HL-60 (cell line): Measurements from ENCODE around the gene SNCG.

Experiments
- DNase-seq, 2 experiments: peaks; one replicate each; pipeline ENCODE4 v3.0.0-alpha.2; 2010 to 2020; ENCODE audit warnings: low read depth in 1 of 2, low spot score in 1 of 2
- H3K27ac ChIP-seq: fragments of 250-450 bp; sonication (Bioruptor Pico); replicated peaks from 2 replicates; pipeline ENCODE4 v1.5.1; 2020; ENCODE audit warnings: mild to moderate bottlenecking, moderate library complexity
- H3K27me3 ChIP-seq: fragments of 250-450 bp; sonication (Bioruptor Pico); 2 replicates; pipeline ENCODE4 v1.5.1; 2021; ENCODE audit warnings: mild to moderate bottlenecking, moderate library complexity; ENCODE audit not compliant: insufficient read depth, poor library complexity, severe bottlenecking
- H3K4me3 ChIP-seq: replicated peaks from 2 replicates; pipeline ENCODE4 v1.5.1; 2011; ENCODE audit warnings: mild to moderate bottlenecking, control low read depth, low read length; ENCODE audit not compliant: insufficient read depth
- CTCF ChIP-seq: IDR thresholded peaks from one replicate; pipeline ENCODE4 v1.5.1; 2011; ENCODE audit warnings: low read length, control low read depth, inconsistent platforms; ENCODE audit not compliant: insufficient read depth
- GABPA ChIP-seq: IDR thresholded peaks from 2 replicates; pipeline ENCODE4 v1.6.1; 2012; ENCODE audit warnings: low read depth
- POLR2AphosphoS5 ChIP-seq: IDR thresholded peaks from 2 replicates; pipeline ENCODE4 v1.6.1; 2012; ENCODE audit warnings: low read depth
- REST ChIP-seq: IDR thresholded peaks from 2 replicates; pipeline ENCODE4 v1.6.1; 2012; ENCODE audit warnings: low read depth; ENCODE audit not compliant: insufficient replicate concordance
- SPI1 ChIP-seq: IDR thresholded peaks from 2 replicates; pipeline ENCODE4 v1.6.1; 2012; ENCODE audit warnings: low read depth, mild to moderate bottlenecking, borderline replicate concordance

The SNCG gene

GRCh38 chr10:86955501-86956194 is 2.8 kb upstream of the SNCG start:
- Histone ChIP-seq H3K27me3 (no peaks in the 10 kb centered on the region), H3K4me3 (no peak overlapping the region), H3K27ac (no peak overlapping the region)
- no peak for DNase-seq
- TF ChIP-seq GABPA, result no peak
- no peak for TF ChIP-seq SPI1
- TF ChIP-seq REST, result no peak
- no peak for TF ChIP-seq POLR2AphosphoS5

- H3K27ac ChIP-seq, result no peak overlapping the region
- H3K4me3 ChIP-seq, result no peak overlapping the region
- H3K27me3 ChIP-seq, result no peaks in the 10 kb centered on the region
- TF ChIP-seq POLR2AphosphoS5 (no peak), REST (no peak), SPI1 (no peak), CTCF (no peak), GABPA (no peak)
- no peak for DNase-seq
Observed at GRCh38 chr10:86956195-86956847, 2.1 kb upstream of the SNCG start.

- H3K27ac ChIP-seq, result no peak overlapping the region
Observed at GRCh38 chr10:86956848-86957448, 1.5 kb upstream of the SNCG start.

More at GRCh38 chr10:86956848-86957448, 1.5 kb upstream of the SNCG start:
- no peak for DNase-seq
- TF ChIP-seq POLR2AphosphoS5 (no peak), CTCF (no peak), GABPA (no peak), SPI1 (no peak), REST (no peak)
- Histone ChIP-seq H3K4me3 (no peak overlapping the region), H3K27me3 (no peaks in the 10 kb centered on the region)
